Activated T-helper 2 cell treated with anti-CD3 and anti-CD28 coated beads, Interferon-gamma antibody, Interleukin-2, Interleukin-4, amounts not matched to agents 10 μg/mL and 5 μg/mL and 100 μg/mL, durations not matched to agents 14 hours and 24 hours and 36 hours (primary cell): ENCODE measurements around the gene KCP. TPM values are rescaled to one million over a fixed set of nuclear protein-coding genes. Genes with fewer than 3 reads are reported as not detected.

Experiments
- DNase-seq: peaks from one replicate; pipeline ENCODE4 v3.0.0; 2021; ENCODE audit warnings: low spot score
- H3K27ac Mint-ChIP-seq: one replicate; pipeline ENCODE4 v1.8.0; 2021; ENCODE audit warnings: mixed read lengths
- H3K27me3 Mint-ChIP-seq: one replicate; pipeline ENCODE4 v1.8.0; 2021; ENCODE audit warnings: low read depth, mixed read lengths
- H3K36me3 Mint-ChIP-seq: one replicate; pipeline ENCODE4 v1.8.0; 2021; ENCODE audit warnings: low read depth, mixed read lengths
- H3K4me1 Mint-ChIP-seq: one replicate; pipeline ENCODE4 v1.8.0; 2021; ENCODE audit warnings: low read depth, mixed read lengths
- H3K4me3 Mint-ChIP-seq: one replicate; pipeline ENCODE4 v1.8.0; 2021; ENCODE audit warnings: low read depth, mild to moderate bottlenecking, moderate library complexity, mixed read lengths
- H3K9me3 Mint-ChIP-seq: one replicate; pipeline ENCODE4 v1.8.0; 2021; ENCODE audit warnings: mixed read lengths
- intact Hi-C: fragments of 100-400 bp; cut with micrococcal nuclease; formaldehyde crosslinking; loops from one replicate; pipeline ENCODE4 v1.15.1; 2023
- total RNA-seq: library from RNA; stranded (reverse); gene quantifications from 2 replicates; pipeline ENCODE4 v1.2.3, GENCODE V29; 2022

KCP gene
- total RNA-seq, 1 donor from 2014 or later: not detected

DNA sequence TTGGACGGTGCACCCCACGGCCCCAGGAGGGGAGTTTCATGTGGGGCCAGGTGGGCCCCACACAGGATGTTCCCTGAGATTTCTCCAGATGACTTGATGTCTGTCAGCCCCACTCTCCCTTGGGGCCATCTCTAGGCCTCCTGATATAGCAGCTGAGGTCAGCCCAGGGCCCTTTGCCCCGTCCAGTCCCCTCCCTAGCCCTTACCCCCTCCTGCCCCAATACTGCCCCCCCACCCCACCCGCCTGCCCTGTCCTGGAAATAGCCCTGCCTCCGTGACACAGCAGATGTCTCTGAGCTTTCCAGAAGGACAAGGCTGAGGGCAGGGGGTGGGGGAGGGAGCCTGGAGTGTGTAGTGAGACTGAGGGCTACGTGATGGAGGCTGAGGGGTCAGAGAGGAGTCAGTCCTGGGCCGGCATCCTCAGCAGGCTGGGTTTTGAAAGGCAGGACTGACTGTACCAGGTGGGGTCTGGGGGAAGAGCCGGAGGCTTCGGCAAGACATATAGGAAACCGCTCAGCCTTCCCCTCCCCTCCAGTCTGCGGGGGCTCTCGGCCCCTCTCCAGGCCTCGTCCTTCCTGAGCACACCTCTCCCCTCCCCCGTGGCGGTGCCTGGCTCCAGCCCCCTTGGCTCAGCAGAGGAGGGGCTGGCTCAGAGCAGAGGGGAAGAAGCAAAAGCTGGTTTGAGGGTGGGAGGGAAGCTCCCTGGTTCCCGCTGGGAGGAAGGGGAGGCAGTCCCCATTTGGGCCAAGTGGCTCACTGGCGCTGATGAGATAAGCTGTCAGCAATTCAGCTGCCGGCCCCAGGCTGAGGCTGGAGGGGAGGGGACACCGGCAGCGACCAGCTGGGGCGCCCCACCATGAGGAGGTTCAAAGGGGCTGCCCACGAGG, 78.3 kb downstream of the KCP start:
- H3K27ac Mint-ChIP-seq: no peak overlapping the region
- H3K4me1 Mint-ChIP-seq: peaks cover 6% of the 10 kb centered on the region
- H3K9me3 Mint-ChIP-seq: no peaks in the 10 kb centered on the region
- no peak for DNase-seq
- H3K4me3 Mint-ChIP-seq: no peak overlapping the region
- H3K27me3 Mint-ChIP-seq: peaks cover 46% of the 10 kb centered on the region
- intact Hi-C loops: no loop called here
- no peaks in the 10 kb centered on the region for H3K36me3 Mint-ChIP-seq

GRCh38 chr7:128831178-128831993, 79.1 kb downstream of the KCP start:
- H3K27ac Mint-ChIP-seq: no peak overlapping the region
- H3K36me3 Mint-ChIP-seq: no peaks in the 10 kb centered on the region
- H3K4me3 Mint-ChIP-seq: peak overlapping the region; percentile 17
- no peak for DNase-seq
- peaks cover 46% of the 10 kb centered on the region for H3K27me3 Mint-ChIP-seq
- intact Hi-C loops: no loop called here
- no peaks in the 10 kb centered on the region for H3K9me3 Mint-ChIP-seq
- peaks cover 6% of the 10 kb centered on the region for H3K4me1 Mint-ChIP-seq

DNA sequence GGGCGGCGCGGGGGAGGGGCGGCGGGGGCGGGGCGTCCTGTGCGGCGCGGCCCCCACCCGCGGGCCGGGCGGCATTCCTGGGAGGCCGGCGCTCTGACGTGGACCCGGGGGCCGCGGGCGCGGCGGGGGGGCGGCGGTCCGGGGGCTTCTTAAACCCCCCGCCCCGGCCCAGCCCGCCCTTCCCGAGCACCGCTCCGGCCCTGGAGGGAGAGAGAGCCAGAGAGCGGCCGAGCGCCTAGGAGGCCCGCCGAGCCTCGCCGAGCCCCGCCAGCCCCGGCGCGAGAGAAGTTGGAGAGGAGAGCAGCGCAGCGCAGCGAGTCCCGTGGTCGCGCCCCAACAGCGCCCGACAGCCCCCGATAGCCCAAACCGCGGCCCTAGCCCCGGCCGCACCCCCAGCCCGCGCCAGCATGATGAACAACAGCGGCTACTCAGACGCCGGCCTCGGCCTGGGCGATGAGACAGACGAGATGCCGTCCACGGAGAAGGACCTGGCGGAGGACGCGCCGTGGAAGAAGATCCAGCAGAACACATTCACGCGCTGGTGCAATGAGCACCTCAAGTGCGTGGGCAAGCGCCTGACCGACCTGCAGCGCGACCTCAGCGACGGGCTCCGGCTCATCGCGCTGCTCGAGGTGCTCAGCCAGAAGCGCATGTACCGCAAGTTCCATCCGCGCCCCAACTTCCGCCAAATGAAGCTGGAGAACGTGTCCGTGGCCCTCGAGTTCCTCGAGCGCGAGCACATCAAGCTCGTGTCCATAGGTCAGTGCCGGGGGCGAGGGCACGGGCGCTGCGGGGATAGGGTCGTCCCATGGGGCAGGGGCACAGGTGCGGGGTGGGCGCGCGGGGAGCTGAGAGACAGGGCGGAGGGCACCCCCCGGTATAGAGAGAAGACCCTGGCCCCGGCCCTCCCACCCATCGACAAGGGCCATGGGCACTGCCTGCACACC, 80.0 kb downstream of the KCP start, which contains the start of gene FLNC:
Gene FLNC (plus strand): TSS at position 176 of the 947 bp plus-strand sequence. CDS start 232 bp downstream, at position 408.
- peak within 1 kb of the TSS; percentile 17 for H3K4me3 Mint-ChIP-seq
- H3K27ac Mint-ChIP-seq: no peak within 1 kb of the TSS
- no peaks in the 10 kb centered on the region for H3K9me3 Mint-ChIP-seq
- DNase-seq: no peak
- peaks cover 6% of the 10 kb centered on the region for H3K4me1 Mint-ChIP-seq
- intact Hi-C loops: no loop called here
- peaks cover 46% of the 10 kb centered on the region for H3K27me3 Mint-ChIP-seq
- H3K36me3 Mint-ChIP-seq: no peaks in the 10 kb centered on the region

DNA sequence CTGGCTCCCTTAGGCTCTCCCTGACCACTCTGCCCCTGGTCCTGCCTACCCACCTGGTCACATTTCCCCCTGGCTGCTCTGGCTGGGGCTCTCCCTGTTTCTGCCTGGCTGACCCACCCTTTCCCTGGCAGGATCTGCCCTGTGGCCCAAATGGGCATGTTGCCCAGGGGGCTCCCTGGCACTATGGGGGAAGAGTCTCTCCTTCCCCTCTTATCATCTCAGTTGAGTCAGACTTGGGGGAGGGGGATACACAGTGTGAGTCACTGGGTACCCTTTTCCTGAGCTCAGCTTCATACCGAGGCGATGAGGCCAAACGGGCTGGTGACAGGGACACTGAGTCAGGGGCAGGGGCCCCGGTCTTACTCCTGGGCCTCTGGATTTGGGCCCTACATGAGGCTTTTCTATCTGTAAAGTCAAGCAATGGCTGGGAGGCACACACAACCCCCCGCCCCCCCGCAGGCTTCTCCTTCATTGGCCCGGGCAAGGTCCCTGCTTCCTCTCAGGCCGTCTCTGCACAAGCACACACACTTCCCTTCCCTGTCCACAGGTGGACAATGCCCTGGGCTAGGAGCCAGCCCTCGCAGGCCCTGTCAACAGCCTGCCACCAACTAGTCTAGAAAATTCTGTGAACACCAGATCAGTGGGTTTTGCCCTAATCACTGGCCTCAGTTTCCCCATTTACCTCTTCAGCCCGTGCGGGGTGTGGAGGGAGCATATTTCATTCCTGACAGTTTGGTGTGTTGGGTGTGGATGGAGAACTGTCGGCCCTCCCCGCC, 80.9 kb downstream of the KCP start:
- intact Hi-C loops: no loop called here
- DNase-seq: no peak
- Mint-ChIP-seq H3K9me3 (no peaks in the 10 kb centered on the region), H3K27ac (no peak overlapping the region), H3K4me3 (no peak overlapping the region), H3K4me1 (peaks cover 6% of the 10 kb centered on the region), H3K27me3 (peaks cover 45% of the 10 kb centered on the region), H3K36me3 (no peaks in the 10 kb centered on the region)

DNA sequence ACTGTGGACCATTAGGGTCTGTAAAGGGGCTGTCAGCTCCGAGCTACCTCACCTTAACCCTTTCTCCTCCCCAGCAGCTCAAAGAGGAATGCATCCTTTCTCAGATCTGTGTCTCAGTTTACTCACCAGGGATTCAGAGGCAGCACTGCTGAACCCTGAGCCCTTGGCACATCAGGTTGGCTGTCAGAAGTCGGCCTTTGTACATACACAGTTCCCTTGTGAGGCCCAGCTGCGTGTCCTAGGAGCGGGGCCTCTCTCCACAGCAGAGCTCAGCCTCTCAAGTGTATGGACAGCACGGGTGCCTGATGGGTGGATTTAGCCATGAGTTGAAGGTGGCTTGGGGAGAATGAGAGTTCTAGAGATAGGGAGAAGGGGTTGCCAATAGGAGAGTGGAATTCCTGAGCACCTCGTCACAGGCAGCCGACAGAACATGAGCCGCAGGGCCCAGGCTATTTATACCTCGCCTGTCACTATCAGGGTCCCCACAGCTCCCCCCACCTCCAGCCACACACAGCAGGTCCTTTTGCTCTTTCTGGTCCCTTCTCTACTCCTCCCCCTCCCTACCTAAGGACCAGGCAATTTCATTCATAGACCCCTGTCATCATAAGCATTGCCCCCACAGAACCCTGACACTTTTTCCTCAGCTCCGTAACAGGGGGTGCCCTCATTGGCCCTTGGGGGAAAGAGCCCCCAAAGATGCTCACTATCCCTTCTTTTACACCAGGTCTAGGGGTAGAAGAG, 82.4 kb downstream of the KCP start:
- intact Hi-C loops: no loop called here
- no peaks in the 10 kb centered on the region for H3K36me3 Mint-ChIP-seq
- no peak for DNase-seq
- no peak overlapping the region for H3K4me3 Mint-ChIP-seq
- H3K4me1 Mint-ChIP-seq: peaks cover 6% of the 10 kb centered on the region
- no peaks in the 10 kb centered on the region for H3K9me3 Mint-ChIP-seq
- H3K27ac Mint-ChIP-seq: no peak overlapping the region
- peaks cover 40% of the 10 kb centered on the region for H3K27me3 Mint-ChIP-seq

- DNase-seq: no peak
- Mint-ChIP-seq H3K27ac (no peak overlapping the region), H3K36me3 (no peaks in the 10 kb centered on the region), H3K27me3 (peaks cover 34% of the 10 kb centered on the region), H3K4me3 (no peak overlapping the region), H3K4me1 (peaks cover 6% of the 10 kb centered on the region), H3K9me3 (no peaks in the 10 kb centered on the region)
- intact Hi-C loops: no loop called here
These were observed 83.1 kb downstream of the KCP start for GRCh38 chr7:128827248-128827958.

DNA sequence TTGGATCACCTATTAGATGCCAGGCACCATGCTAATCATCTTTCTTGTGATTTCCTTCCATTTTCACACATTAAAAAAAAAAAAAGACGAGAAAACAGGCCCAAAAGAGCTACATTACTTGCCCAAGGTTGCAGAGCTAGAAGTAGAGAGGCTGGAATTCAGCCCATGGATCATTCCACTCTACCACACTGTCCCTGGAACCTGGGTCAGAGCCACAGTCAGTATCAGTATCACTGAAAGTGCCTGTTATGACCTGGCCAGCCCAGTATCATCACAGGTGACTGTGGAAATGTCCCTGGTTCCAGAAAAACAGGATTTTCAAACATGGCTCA, 83.6 kb downstream of the KCP start:
- DNase-seq: no peak
- no peak overlapping the region for H3K27ac Mint-ChIP-seq
- intact Hi-C loops: no loop called here
- peaks cover 31% of the 10 kb centered on the region for H3K27me3 Mint-ChIP-seq
- peaks cover 6% of the 10 kb centered on the region for H3K4me1 Mint-ChIP-seq
- H3K9me3 Mint-ChIP-seq: no peaks in the 10 kb centered on the region
- H3K36me3 Mint-ChIP-seq: no peaks in the 10 kb centered on the region
- H3K4me3 Mint-ChIP-seq: no peak overlapping the region

Other genes starting within 250 kb of the KCP start
- 0.32 and 0.48 TPM in 2 replicates for gene GARIN1A, start 238.4 kb downstream of the KCP start, total RNA-seq
- 53.7 and 57.4 TPM in 2 replicates for gene CALU, start 171.3 kb downstream of the KCP start, total RNA-seq
- gene OPN1SW, start 134.9 kb downstream of the KCP start, total RNA-seq: not detected in 2 replicates
- gene CCDC136, start 118.7 kb downstream of the KCP start, total RNA-seq: 14.3 and 15.5 TPM in 2 replicates
- not detected in 2 replicates for gene FLNC, start 80.3 kb downstream of the KCP start, total RNA-seq
- 123 and 132 TPM in 2 replicates for gene ATP6V1F, start 47.9 kb downstream of the KCP start, total RNA-seq
- 25.0 and 26.0 TPM in 2 replicates for gene IRF5, start 27.2 kb upstream of the KCP start, total RNA-seq
- 53.3 and 53.7 TPM in 2 replicates for gene TNPO3, start 144.4 kb upstream of the KCP start, total RNA-seq
- 5.5 and 5.6 TPM in 2 replicates for gene TSPAN33, start 234.0 kb upstream of the KCP start, total RNA-seq